MM.1S (cell line): Measurements from ENCODE around the gene DLX4.

Experiments used
- CTCF ChIP-seq: fragments of 300-600 bp; sonication (generic); IDR thresholded peaks from 2 replicates; pipeline ENCODE4 v1.5.1; 2016; ENCODE audit warnings: antibody characterized with exemption, low read length, mixed read lengths
- EZH2 ChIP-seq: fragments of 300-600 bp; sonication (generic); optimal IDR thresholded peaks from 2 replicates; pipeline ENCODE3; 2017; ENCODE audit warnings: low read depth, mild to moderate bottlenecking, antibody characterized with exemption, low read length, mixed read lengths
- EZH2phosphoT487 ChIP-seq: fragments of 300-600 bp; sonication (generic); IDR thresholded peaks from 2 replicates; pipeline ENCODE4 v1.6.1; 2018; ENCODE audit warnings: antibody characterized with exemption, low read length

GRCh38 chr17:49979748-49980479 is 10.9 kb downstream of the DLX4 start:
- TF ChIP-seq CTCF, result no peak
- TF ChIP-seq EZH2, result no peak
- no peak for TF ChIP-seq EZH2phosphoT487
